ENCODE data around the gene ARHGAP27. TPM values are rescaled to one million over a fixed set of nuclear protein-coding genes. Genes with fewer than 3 reads are reported as not detected.

The ARHGAP27 gene
- total and polyA plus RNA-seq, 9 of the 15 experiments (the other 6 are each of a cell fraction or from before 2014, with no cell fraction given) = 0.04 to 4.6 (median 2.1) TPM

DNA sequence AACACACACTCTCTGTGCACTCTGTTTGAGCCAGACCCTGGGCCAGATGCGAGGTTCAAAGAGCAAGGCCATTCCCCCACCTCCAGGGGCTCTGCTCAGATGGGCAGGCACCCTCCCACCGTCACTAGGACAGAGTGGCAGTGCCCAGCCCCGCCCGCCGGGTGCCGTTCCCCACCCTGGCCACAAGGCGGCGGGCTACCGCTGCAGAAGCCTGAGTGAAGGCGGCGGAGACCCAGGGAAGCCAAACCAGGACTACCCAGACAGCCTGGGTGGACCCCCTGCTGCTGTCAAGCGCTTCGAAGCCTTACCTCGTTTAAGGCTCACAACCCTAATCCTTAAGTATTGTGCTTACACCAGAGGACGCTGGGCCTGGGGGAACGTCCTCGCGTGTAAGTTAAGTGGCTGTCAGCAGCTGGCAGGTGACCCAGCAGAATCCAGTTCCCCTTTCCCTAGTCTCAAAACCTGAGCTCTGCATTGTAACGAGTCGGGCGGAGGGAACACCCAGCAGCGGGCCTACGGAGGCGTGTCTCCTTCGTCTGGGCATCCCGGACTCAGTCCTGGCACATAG is 4.5 kb downstream of the ARHGAP27 start (continued):
- TF ChIP-seq, protein P1, sequence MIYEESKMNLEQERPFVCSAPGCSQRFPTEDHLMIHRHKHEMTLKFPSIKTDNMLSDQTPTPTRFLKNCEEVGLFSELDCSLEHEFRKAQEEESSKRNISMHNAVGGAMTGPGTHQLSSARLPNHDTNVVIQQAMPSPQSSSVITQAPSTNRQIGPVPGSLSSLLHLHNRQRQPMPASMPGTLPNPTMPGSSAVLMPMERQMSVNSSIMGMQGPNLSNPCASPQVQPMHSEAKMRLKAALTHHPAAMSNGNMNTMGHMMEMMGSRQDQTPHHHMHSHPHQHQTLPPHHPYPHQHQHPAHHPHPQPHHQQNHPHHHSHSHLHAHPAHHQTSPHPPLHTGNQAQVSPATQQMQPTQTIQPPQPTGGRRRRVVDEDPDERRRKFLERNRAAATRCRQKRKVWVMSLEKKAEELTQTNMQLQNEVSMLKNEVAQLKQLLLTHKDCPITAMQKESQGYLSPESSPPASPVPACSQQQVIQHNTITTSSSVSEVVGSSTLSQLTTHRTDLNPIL (CRISPR knock-in tag; IDR thresholded peaks at IDR 0.05) = no peak
- TF ChIP-seq, protein P2, sequence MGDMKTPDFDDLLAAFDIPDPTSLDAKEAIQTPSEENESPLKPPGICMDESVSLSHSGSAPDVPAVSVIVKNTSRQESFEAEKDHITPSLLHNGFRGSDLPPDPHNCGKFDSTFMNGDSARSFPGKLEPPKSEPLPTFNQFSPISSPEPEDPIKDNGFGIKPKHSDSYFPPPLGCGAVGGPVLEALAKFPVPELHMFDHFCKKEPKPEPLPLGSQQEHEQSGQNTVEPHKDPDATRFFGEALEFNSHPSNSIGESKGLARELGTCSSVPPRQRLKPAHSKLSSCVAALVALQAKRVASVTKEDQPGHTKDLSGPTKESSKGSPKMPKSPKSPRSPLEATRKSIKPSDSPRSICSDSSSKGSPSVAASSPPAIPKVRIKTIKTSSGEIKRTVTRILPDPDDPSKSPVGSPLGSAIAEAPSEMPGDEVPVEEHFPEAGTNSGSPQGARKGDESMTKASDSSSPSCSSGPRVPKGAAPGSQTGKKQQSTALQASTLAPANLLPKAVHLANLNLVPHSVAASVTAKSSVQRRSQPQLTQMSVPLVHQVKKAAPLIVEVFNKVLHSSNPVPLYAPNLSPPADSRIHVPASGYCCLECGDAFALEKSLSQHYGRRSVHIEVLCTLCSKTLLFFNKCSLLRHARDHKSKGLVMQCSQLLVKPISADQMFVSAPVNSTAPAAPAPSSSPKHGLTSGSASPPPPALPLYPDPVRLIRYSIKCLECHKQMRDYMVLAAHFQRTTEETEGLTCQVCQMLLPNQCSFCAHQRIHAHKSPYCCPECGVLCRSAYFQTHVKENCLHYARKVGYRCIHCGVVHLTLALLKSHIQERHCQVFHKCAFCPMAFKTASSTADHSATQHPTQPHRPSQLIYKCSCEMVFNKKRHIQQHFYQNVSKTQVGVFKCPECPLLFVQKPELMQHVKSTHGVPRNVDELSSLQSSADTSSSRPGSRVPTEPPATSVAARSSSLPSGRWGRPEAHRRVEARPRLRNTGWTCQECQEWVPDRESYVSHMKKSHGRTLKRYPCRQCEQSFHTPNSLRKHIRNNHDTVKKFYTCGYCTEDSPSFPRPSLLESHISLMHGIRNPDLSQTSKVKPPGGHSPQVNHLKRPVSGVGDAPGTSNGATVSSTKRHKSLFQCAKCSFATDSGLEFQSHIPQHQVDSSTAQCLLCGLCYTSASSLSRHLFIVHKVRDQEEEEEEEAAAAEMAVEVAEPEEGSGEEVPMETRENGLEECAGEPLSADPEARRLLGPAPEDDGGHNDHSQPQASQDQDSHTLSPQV (IDR thresholded peaks at IDR 0.05) = peak; percentile 19; the same call in 1 of the 2 replicates
- TF ChIP-seq FOXP1 (CRISPR knock-in tag; IDR thresholded peaks at IDR 0.05) = 0 out of 2 replicates have a peak, but pooled peaks have one; percentile 54
- peak; percentile 20; the same call in 1 of the 2 replicates for TF ChIP-seq HDAC8 (tag; IDR thresholded peaks at IDR 0.05)
- TF ChIP-seq NBN (IDR thresholded peaks at IDR 0.05; ENCODE audit: low read depth) = no peak
- TF ChIP-seq, protein P3, sequence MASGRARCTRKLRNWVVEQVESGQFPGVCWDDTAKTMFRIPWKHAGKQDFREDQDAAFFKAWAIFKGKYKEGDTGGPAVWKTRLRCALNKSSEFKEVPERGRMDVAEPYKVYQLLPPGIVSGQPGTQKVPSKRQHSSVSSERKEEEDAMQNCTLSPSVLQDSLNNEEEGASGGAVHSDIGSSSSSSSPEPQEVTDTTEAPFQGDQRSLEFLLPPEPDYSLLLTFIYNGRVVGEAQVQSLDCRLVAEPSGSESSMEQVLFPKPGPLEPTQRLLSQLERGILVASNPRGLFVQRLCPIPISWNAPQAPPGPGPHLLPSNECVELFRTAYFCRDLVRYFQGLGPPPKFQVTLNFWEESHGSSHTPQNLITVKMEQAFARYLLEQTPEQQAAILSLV (tag; IDR thresholded peaks at IDR 0.05) = no peak
- peak; percentile 82 for TF ChIP-seq BHLHE40 (IDR thresholded peaks at IDR 0.05; ENCODE audit: low read length)
- TF ChIP-seq SPI1 (IDR thresholded peaks at IDR 0.05; ENCODE audit: borderline replicate concordance, low read depth, low read length) = peak; percentile 96
- TF ChIP-seq RB1 (IDR thresholded peaks at IDR 0.05; ENCODE audit: low read depth) = peak; percentile 54; the same call in 1 of the 2 replicates
- TF ChIP-seq, protein P4, sequence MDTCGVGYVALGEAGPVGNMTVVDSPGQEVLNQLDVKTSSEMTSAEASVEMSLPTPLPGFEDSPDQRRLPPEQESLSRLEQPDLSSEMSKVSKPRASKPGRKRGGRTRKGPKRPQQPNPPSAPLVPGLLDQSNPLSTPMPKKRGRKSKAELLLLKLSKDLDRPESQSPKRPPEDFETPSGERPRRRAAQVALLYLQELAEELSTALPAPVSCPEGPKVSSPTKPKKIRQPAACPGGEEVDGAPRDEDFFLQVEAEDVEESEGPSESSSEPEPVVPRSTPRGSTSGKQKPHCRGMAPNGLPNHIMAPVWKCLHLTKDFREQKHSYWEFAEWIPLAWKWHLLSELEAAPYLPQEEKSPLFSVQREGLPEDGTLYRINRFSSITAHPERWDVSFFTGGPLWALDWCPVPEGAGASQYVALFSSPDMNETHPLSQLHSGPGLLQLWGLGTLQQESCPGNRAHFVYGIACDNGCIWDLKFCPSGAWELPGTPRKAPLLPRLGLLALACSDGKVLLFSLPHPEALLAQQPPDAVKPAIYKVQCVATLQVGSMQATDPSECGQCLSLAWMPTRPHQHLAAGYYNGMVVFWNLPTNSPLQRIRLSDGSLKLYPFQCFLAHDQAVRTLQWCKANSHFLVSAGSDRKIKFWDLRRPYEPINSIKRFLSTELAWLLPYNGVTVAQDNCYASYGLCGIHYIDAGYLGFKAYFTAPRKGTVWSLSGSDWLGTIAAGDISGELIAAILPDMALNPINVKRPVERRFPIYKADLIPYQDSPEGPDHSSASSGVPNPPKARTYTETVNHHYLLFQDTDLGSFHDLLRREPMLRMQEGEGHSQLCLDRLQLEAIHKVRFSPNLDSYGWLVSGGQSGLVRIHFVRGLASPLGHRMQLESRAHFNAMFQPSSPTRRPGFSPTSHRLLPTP (IDR thresholded peaks at IDR 0.05; ENCODE audit: borderline replicate concordance, extremely low read depth, insufficient read length) = no peak
- TF ChIP-seq, protein P5, sequence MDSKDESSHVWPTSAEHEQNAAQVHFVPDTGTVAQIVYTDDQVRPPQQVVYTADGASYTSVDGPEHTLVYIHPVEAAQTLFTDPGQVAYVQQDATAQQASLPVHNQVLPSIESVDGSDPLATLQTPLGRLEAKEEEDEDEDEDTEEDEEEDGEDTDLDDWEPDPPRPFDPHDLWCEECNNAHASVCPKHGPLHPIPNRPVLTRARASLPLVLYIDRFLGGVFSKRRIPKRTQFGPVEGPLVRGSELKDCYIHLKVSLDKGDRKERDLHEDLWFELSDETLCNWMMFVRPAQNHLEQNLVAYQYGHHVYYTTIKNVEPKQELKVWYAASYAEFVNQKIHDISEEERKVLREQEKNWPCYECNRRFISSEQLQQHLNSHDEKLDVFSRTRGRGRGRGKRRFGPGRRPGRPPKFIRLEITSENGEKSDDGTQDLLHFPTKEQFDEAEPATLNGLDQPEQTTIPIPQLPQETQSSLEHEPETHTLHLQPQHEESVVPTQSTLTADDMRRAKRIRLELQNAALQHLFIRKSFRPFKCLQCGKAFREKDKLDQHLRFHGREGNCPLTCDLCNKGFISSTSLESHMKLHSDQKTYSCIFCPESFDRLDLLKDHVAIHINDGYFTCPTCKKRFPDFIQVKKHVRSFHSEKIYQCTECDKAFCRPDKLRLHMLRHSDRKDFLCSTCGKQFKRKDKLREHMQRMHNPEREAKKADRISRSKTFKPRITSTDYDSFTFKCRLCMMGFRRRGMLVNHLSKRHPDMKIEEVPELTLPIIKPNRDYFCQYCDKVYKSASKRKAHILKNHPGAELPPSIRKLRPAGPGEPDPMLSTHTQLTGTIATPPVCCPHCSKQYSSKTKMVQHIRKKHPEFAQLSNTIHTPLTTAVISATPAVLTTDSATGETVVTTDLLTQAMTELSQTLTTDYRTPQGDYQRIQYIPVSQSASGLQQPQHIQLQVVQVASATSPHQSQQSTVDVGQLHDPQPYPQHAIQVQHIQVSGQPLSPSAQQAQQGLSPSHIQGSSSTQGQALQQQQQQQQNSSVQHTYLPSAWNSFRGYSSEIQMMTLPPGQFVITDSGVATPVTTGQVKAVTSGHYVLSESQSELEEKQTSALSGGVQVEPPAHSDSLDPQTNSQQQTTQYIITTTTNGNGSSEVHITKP (IDR thresholded peaks at IDR 0.05; ENCODE audit: partially characterized antibody) = no peak
- TF ChIP-seq SMC3 (conservative IDR thresholded peaks at IDR 0.05; ENCODE audit: insufficient read depth, low read depth, low read length) = peak; percentile 78
- TF ChIP-seq TBP (optimal IDR thresholded peaks at IDR 0.05; ENCODE audit: low read depth, low read length) = no peak
- no peak for TF ChIP-seq KAT7 (CRISPR knock-in tag; IDR thresholded peaks at IDR 0.05; ENCODE audit: borderline replicate concordance)
